ENCODE results near the gene POM121L2. TPM values are rescaled to one million over a fixed set of nuclear protein-coding genes. Genes with fewer than 3 reads are reported as not detected.

The POM121L2 gene
- polyA plus RNA-seq (2013, experiment 1 of 2) = not detected
- polyA plus RNA-seq (2013, experiment 2 of 2) = 0.03 TPM

DNA sequence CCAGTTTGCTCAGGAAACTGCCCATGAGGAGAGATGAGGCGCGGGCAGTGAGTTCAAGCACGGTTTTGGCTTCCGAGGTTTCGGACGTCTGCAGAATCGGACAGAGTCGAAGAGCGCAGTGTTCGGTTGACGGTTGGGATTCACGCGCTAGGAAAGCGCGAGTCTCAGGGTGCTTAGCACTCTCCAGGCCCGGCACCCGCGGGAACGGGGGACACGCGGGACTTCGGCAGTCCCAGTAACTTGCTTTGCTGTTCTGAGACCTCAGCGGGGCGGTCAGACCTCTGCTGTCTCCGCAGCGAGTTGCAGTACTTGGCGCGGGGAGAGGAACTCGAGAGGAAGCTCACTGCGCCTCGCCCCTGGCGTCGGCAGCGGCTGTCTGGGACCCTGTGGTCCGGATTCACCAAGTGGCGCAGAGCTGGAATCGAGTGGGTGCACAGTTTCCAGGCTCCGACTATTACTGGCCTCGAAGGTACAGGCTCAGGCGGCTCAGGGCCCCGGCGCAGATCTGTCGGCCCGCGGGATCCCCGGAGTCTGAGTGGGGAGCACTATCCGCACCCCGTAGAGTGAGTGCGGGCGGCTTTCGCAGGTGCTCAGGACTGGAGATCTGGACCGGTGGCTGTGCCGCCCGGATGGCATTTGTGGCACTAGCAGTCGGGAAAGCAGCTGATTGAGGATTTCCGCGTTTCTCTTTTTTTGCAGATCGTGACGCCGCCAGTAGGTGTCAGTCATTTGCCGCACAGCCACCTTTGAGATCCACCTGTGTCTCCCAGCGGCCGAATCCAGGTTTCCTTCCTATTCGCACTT, at the start of gene POM121L2:
Gene POM121L2, minus strand, starts transcription at position 128 of the 804 bp plus-strand sequence. Its CDS starts 103 bp downstream, at position 25.
- Histone ChIP-seq H2BK120ac (ENCODE audit: low read depth, low read length) (no peak within 1 kb of the TSS), H3K23ac (ENCODE audit: low read depth, low read length, poor library complexity) (peak within 1 kb of the TSS; percentile 82), H3K4me2 (ENCODE audit: insufficient read depth, low read length, poor library complexity, severe bottlenecking) (peak within 1 kb of the TSS; percentile 87), H3K4ac (ENCODE audit: low read length) (no peak within 1 kb of the TSS), H2AK5ac (ENCODE audit: low read depth, low read length) (no peak within 1 kb of the TSS), H3K9me3 (replicated peaks in 1 of 2; ENCODE audit: control insufficient read depth in 2 of 2, insufficient read depth in 1 of 2, low read depth in 1 of 2, low read length in 2 of 2) (peaks cover 0 to 5% of the 10 kb centered on the region in 2 donors), H3K36me3 (replicated peaks in 1 of 2; ENCODE audit: control insufficient read depth in 2 of 2, insufficient read depth in 2 of 2, low read length in 2 of 2) (no peaks in the 10 kb centered on the region), H2BK15ac (ENCODE audit: low read length) (no peak within 1 kb of the TSS), H3K27me3 (ENCODE audit: control insufficient read depth in 3 of 3, insufficient read depth in 3 of 3, low read depth in 1 of 3, low read length in 3 of 3) (peaks cover 7 to 35% (median 28%) of the 10 kb centered on the region in 3 experiments), H3K4me3 (ENCODE audit: low read length in 2 of 2) (peak within 1 kb of the TSS; percentile 38 to 86), H3K79me1 (ENCODE audit: low read depth, low read length) (no peaks in the 10 kb centered on the region), H4K8ac (ENCODE audit: low read depth, low read length) (no peak within 1 kb of the TSS), H2BK12ac (ENCODE audit: low read length) (no peak within 1 kb of the TSS), H3K4me1 (ENCODE audit: control insufficient read depth in 2 of 2, insufficient read depth in 1 of 2, low read depth in 1 of 2, low read length in 2 of 2) (peaks cover 0 to 1% of the 10 kb centered on the region in 2 donors), H2BK5ac (ENCODE audit: low read length) (no peak within 1 kb of the TSS), H3K18ac (ENCODE audit: low read length) (peak within 1 kb of the TSS; percentile 38), H3K9ac (ENCODE audit: low read depth, low read length, poor library complexity) (peak within 1 kb of the TSS; percentile 75), H4K91ac (ENCODE audit: low read depth, low read length, poor library complexity) (no peak within 1 kb of the TSS), H2AFZ (ENCODE audit: low read length) (peak within 1 kb of the TSS; percentile 91), H3K27ac (replicated peaks; ENCODE audit: low read length) (no peak within 1 kb of the TSS), H3K14ac (ENCODE audit: low read length) (peak within 1 kb of the TSS; percentile 0)
- no CpG with 5 or more reads among the region's 64 CpGs for WGBS, 2 donors (ENCODE audit: extremely low coverage in 2 of 2, insufficient read length in 2 of 2, insufficient replicate concordance in 1 of 2)
- DNase-seq (ENCODE audit: low spot score) = no peak

DNA sequence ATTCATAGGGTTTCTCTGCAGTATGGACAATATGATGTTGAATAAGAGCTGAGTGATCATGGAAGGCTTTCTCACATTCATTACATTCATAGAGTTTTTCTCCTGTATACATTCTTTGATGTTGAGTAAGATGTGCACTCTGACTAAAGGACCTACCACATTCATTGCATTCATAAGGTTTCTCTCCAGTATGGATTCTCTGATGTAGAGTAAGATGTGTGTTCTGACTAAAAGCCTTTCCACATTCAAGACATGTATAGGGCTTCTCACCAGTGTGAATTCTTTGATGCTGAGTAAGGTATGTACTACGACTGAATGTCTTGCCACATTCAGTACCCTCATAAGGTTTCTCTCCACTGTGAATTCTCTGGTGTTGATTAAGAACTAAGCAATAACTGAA, 47.2 kb upstream of the POM121L2 start:
- no peak overlapping the region for H2BK5ac ChIP-seq (ENCODE audit: low read length)
- H3K23ac ChIP-seq (ENCODE audit: low read depth, low read length, poor library complexity) = no peak overlapping the region
- no peaks in the 10 kb centered on the region for H3K79me1 ChIP-seq (ENCODE audit: low read depth, low read length)
- H2BK12ac ChIP-seq (ENCODE audit: low read length) = no peak overlapping the region
- WGBS, 2 donors (ENCODE audit: extremely low coverage in 2 of 2, insufficient read length in 2 of 2, insufficient replicate concordance in 1 of 2) = no CpG with 5 or more reads among the region's 1 CpG
- no peak overlapping the region for H3K4me2 ChIP-seq (ENCODE audit: insufficient read depth, low read length, poor library complexity, severe bottlenecking)
- H3K9me3 ChIP-seq (replicated peaks in 1 of 2; ENCODE audit: control insufficient read depth in 2 of 2, insufficient read depth in 1 of 2, low read depth in 1 of 2, low read length in 2 of 2) = peaks cover 2 to 9% of the 10 kb centered on the region in 2 donors
- H3K18ac ChIP-seq (ENCODE audit: low read length) = no peak overlapping the region
- no peak overlapping the region for H3K4me3 ChIP-seq (ENCODE audit: low read length in 2 of 2)
- H3K9ac ChIP-seq (ENCODE audit: low read depth, low read length, poor library complexity) = no peak overlapping the region
- H2AK5ac ChIP-seq (ENCODE audit: low read depth, low read length) = no peak overlapping the region
- H3K14ac ChIP-seq (ENCODE audit: low read length) = no peak overlapping the region
- no peaks in the 10 kb centered on the region for H3K36me3 ChIP-seq (replicated peaks in 1 of 2; ENCODE audit: control insufficient read depth in 2 of 2, insufficient read depth in 2 of 2, low read length in 2 of 2)
- no peak overlapping the region for H2AFZ ChIP-seq (ENCODE audit: low read length)
- no peak overlapping the region for H4K8ac ChIP-seq (ENCODE audit: low read depth, low read length)
- H3K4ac ChIP-seq (ENCODE audit: low read length) = no peak overlapping the region
- DNase-seq (ENCODE audit: low spot score) = no peak
- H3K27ac ChIP-seq (replicated peaks; ENCODE audit: low read length) = no peak overlapping the region
- H3K27me3 ChIP-seq (ENCODE audit: control insufficient read depth in 3 of 3, insufficient read depth in 3 of 3, low read depth in 1 of 3, low read length in 3 of 3) = no peaks in the 10 kb centered on the region
- H2BK15ac ChIP-seq (ENCODE audit: low read length) = no peak overlapping the region
- H4K91ac ChIP-seq (ENCODE audit: low read depth, low read length, poor library complexity) = no peak overlapping the region
- no peak overlapping the region for H2BK120ac ChIP-seq (ENCODE audit: low read depth, low read length)
- H3K4me1 ChIP-seq (ENCODE audit: control insufficient read depth in 2 of 2, insufficient read depth in 1 of 2, low read depth in 1 of 2, low read length in 2 of 2) = no peaks in the 10 kb centered on the region

DNA sequence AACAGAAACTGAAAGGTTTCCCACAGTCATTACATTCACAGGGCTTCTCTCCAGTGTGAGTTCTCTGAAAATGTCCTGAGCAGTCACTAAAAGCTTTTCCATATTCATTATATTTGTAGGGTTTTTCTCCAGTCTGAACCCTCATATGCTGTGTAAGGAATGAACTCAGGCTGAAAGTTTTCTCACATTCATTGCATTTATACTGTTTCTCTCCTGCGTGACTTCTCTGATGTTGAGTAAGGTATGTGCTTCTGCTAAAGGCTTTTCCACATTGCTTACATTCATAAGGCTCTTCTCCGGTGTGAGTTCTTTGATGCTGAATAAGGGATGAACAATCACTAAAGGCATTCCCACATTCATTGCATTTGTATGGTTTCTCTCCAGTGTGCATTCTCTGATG, 46.7 kb upstream of the POM121L2 start:
- no peaks in the 10 kb centered on the region for H3K4me1 ChIP-seq (ENCODE audit: control insufficient read depth in 2 of 2, insufficient read depth in 1 of 2, low read depth in 1 of 2, low read length in 2 of 2)
- H4K8ac ChIP-seq (ENCODE audit: low read depth, low read length) = no peak overlapping the region
- no peak overlapping the region for H2BK120ac ChIP-seq (ENCODE audit: low read depth, low read length)
- no peak overlapping the region for H3K4ac ChIP-seq (ENCODE audit: low read length)
- H2BK15ac ChIP-seq (ENCODE audit: low read length) = no peak overlapping the region
- no CpG with 5 or more reads among the region's 2 CpGs for WGBS, 2 donors (ENCODE audit: extremely low coverage in 2 of 2, insufficient read length in 2 of 2, insufficient replicate concordance in 1 of 2)
- H2AFZ ChIP-seq (ENCODE audit: low read length) = no peak overlapping the region
- H2BK5ac ChIP-seq (ENCODE audit: low read length) = no peak overlapping the region
- no peak overlapping the region for H3K23ac ChIP-seq (ENCODE audit: low read depth, low read length, poor library complexity)
- no peak overlapping the region for H3K4me2 ChIP-seq (ENCODE audit: insufficient read depth, low read length, poor library complexity, severe bottlenecking)
- H2AK5ac ChIP-seq (ENCODE audit: low read depth, low read length) = no peak overlapping the region
- no peak overlapping the region for H3K4me3 ChIP-seq (ENCODE audit: low read length in 2 of 2)
- H3K14ac ChIP-seq (ENCODE audit: low read length) = no peak overlapping the region
- H3K18ac ChIP-seq (ENCODE audit: low read length) = no peak overlapping the region
- H3K9me3 ChIP-seq (replicated peaks in 1 of 2; ENCODE audit: control insufficient read depth in 2 of 2, insufficient read depth in 1 of 2, low read depth in 1 of 2, low read length in 2 of 2) = peaks cover 2 to 9% of the 10 kb centered on the region in 2 donors
- H3K36me3 ChIP-seq (replicated peaks in 1 of 2; ENCODE audit: control insufficient read depth in 2 of 2, insufficient read depth in 2 of 2, low read length in 2 of 2) = no peaks in the 10 kb centered on the region
- H4K91ac ChIP-seq (ENCODE audit: low read depth, low read length, poor library complexity) = no peak overlapping the region
- no peak overlapping the region for H3K9ac ChIP-seq (ENCODE audit: low read depth, low read length, poor library complexity)
- no peak for DNase-seq (ENCODE audit: low spot score)
- no peaks in the 10 kb centered on the region for H3K27me3 ChIP-seq (ENCODE audit: control insufficient read depth in 3 of 3, insufficient read depth in 3 of 3, low read depth in 1 of 3, low read length in 3 of 3)
- H3K27ac ChIP-seq (replicated peaks; ENCODE audit: low read length) = no peak overlapping the region
- no peak overlapping the region for H2BK12ac ChIP-seq (ENCODE audit: low read length)
- no peaks in the 10 kb centered on the region for H3K79me1 ChIP-seq (ENCODE audit: low read depth, low read length)

DNA sequence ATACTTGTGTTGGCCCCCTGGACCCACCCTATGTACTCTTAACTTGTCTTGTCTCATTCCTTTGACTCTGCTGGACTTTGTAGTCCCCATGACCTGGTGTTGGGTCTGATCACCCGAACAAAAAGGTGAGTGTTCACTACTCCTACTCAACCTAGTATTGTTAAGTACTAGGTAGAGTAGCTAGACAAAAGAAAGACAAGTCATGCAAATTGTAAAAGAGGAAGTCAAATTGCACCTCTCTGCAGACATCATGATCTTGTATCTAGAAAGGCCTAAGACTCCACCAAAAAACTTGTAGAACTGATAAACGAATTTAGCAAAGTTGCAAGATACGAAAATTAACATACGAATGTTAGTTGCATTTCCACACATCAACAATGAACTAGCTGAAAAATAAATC, 40.8 kb upstream of the POM121L2 start:
- Histone ChIP-seq H3K4me2 (ENCODE audit: insufficient read depth, low read length, poor library complexity, severe bottlenecking) (no peak overlapping the region), H3K4me3 (ENCODE audit: low read length in 2 of 2) (no peak overlapping the region), H2BK120ac (ENCODE audit: low read depth, low read length) (no peak overlapping the region), H3K18ac (ENCODE audit: low read length) (no peak overlapping the region), H4K8ac (ENCODE audit: low read depth, low read length) (no peak overlapping the region), H2BK15ac (ENCODE audit: low read length) (no peak overlapping the region), H2AFZ (ENCODE audit: low read length) (no peak overlapping the region), H3K9me3 (replicated peaks in 1 of 2; ENCODE audit: control insufficient read depth in 2 of 2, insufficient read depth in 1 of 2, low read depth in 1 of 2, low read length in 2 of 2) (no peaks in the 10 kb centered on the region), H3K27me3 (ENCODE audit: control insufficient read depth in 3 of 3, insufficient read depth in 3 of 3, low read depth in 1 of 3, low read length in 3 of 3) (no peaks in the 10 kb centered on the region), H3K79me1 (ENCODE audit: low read depth, low read length) (no peaks in the 10 kb centered on the region), H3K4ac (ENCODE audit: low read length) (no peak overlapping the region), H3K4me1 (ENCODE audit: control insufficient read depth in 2 of 2, insufficient read depth in 1 of 2, low read depth in 1 of 2, low read length in 2 of 2) (no peaks in the 10 kb centered on the region), H3K23ac (ENCODE audit: low read depth, low read length, poor library complexity) (no peak overlapping the region), H2BK12ac (ENCODE audit: low read length) (no peak overlapping the region), H2AK5ac (ENCODE audit: low read depth, low read length) (no peak overlapping the region), H3K14ac (ENCODE audit: low read length) (no peak overlapping the region), H4K91ac (ENCODE audit: low read depth, low read length, poor library complexity) (no peak overlapping the region), H2BK5ac (ENCODE audit: low read length) (no peak overlapping the region), H3K27ac (replicated peaks; ENCODE audit: low read length) (no peak overlapping the region), H3K36me3 (replicated peaks in 1 of 2; ENCODE audit: control insufficient read depth in 2 of 2, insufficient read depth in 2 of 2, low read length in 2 of 2) (no peaks in the 10 kb centered on the region), H3K9ac (ENCODE audit: low read depth, low read length, poor library complexity) (no peak overlapping the region)
- no peak for DNase-seq (ENCODE audit: low spot score)
- no CpG with 5 or more reads among the region's 4 CpGs for WGBS, 2 donors (ENCODE audit: extremely low coverage in 2 of 2, insufficient read length in 2 of 2, insufficient replicate concordance in 1 of 2)

All from neuronal stem cell (in vitro differentiated cells).